WI38 (cell line): Measurements from ENCODE around the gene SPAG6.
"Not testable (repeated sequence)": the region's sequence is repeated elsewhere in the genome, so short reads cannot be mapped to it uniquely, and the experiment has no call there.

Experiments
- H3K4me3 ChIP-seq: 2 replicates; pipeline ENCODE4 v1.5.1; 2011; ENCODE audit warnings: low read depth, mild to moderate bottlenecking, control low read depth, low read length
- TF ChIP-seq, protein P1 (sequence below): IDR thresholded peaks from 2 replicates; pipeline ENCODE4 v1.5.1; 2012; ENCODE audit warnings: low read depth, mild to moderate bottlenecking, control low read depth, low read length

The SPAG6 gene

DNA sequence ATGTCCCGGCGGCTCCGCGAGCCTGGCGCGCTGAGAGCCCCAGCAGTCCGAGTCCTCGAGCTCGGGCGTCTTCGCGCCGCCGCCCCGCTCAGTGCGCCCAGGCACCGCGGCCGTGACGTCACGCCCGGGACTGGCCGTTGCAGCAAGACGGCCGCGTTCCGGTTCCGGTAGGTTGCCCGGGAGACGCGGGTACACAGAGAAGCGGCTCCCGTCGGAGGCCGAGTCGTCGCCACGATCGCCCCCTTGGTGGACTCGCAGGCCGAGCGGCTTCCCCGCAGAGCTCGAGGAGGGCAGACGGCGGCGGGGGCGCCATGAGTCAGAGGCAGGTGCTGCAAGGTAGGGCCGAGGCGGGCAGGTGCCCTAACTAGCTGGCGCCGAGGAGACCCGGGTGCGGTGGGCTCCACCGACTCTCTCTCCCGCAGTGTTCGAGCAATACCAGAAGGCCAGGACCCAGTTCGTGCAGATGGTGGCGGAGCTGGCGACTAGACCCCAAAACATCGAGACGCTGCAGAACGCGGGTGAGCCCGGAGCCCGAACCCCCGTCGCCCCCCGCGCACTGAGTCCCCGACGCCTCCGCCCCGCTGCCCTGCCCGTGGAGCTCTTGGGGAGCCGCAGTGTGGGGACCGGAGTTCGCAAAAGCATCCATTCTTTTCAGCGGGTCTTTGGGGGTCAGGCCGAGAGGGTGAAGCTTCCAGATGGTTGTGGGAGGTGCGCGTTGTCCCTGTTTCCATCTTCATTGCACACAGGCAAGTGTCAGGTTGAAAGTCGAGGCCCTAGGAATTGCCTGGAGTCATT lies at the start of gene SPAG6:
SPAG6 (plus strand) TSS at position 196 of the 795 bp plus-strand sequence; CDS start at position 312, 116 bp downstream.
- H3K4me3 ChIP-seq, result no peak within 1 kb of the TSS
- TF ChIP-seq, protein P1, sequence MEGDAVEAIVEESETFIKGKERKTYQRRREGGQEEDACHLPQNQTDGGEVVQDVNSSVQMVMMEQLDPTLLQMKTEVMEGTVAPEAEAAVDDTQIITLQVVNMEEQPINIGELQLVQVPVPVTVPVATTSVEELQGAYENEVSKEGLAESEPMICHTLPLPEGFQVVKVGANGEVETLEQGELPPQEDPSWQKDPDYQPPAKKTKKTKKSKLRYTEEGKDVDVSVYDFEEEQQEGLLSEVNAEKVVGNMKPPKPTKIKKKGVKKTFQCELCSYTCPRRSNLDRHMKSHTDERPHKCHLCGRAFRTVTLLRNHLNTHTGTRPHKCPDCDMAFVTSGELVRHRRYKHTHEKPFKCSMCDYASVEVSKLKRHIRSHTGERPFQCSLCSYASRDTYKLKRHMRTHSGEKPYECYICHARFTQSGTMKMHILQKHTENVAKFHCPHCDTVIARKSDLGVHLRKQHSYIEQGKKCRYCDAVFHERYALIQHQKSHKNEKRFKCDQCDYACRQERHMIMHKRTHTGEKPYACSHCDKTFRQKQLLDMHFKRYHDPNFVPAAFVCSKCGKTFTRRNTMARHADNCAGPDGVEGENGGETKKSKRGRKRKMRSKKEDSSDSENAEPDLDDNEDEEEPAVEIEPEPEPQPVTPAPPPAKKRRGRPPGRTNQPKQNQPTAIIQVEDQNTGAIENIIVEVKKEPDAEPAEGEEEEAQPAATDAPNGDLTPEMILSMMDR, result no peak

DNA sequence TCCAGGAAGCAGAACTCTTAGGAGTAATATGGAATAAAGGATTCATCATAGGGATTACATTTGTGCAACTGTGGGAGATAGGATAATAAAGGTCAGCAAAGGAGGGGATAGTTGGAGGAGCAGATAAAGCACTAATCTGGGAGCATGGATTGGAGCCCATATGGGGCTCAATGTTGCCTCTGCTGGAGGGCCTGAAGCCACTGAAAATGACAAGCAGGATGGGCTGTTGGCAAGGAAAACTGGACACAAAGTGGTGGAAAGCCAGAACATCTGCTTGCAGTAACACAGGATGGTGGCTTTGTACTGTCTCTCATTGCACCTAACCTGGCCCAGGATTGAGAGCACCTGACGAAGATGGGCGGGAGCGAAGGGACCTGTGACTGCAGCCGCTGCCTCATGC lies 44.1 kb upstream of the SPAG6 start:
- H3K4me3 ChIP-seq, result no peak overlapping the region
- TF ChIP-seq, protein P1, result no peak

DNA sequence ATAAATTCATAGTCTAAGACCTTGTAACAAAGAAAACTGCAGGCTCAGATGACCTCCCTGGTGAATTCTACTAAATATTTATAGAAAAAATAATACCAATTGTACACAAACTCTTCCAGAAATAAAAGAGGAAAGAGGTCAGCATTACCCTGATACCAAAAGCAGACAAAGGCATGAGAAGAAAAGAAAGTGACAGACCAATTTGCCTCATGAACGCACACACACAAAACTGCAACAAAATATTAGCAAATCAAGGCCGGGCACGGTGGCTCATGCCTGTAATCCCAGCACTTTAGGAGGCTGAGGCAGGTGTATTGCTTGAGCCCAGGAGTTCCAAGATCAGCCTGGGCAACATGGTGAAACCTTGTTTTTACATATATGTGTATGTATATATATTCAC lies 41.8 kb upstream of the SPAG6 start:
- TF ChIP-seq, protein P1, result no peak
- no peak overlapping the region for H3K4me3 ChIP-seq

DNA sequence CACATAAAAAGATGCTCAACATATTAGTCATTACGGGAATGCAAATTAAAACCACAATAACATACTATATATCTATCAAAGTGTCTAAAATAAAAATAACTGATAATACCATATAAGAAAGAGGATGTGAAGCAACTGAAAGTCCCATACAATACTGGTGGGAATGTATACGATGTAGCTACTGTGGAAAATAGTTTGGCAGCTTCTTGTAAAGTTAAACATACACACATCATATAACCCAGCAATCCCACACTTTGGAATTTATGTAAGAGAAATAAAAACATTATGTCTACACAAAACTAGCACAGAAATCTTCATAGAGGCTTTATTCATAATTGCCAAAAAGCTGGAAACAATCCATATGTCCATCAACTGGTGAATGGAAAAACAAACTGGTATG lies 39.6 kb upstream of the SPAG6 start:
- no peak overlapping the region for H3K4me3 ChIP-seq
- TF ChIP-seq, protein P1, result no peak

DNA sequence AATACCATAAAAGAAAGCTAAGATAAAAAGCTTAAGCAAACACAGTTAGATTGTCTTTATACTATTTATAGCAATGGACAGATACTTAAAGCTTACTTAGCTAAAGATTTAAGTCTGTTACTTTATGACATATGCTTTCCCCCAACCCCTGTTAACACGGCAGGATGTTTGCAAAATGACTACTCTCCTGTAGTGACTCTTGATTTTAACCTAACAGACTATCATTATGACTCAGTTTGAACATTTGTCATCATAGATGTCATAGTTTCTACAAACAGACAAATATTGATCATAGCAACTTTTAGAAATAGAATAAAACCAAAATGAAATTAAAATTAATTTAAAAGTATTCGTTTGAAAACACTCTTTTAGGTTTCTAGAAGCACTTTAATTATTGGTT lies 36.9 kb upstream of the SPAG6 start:
- H3K4me3 ChIP-seq, result no peak overlapping the region
- TF ChIP-seq, protein P1, result no peak

DNA sequence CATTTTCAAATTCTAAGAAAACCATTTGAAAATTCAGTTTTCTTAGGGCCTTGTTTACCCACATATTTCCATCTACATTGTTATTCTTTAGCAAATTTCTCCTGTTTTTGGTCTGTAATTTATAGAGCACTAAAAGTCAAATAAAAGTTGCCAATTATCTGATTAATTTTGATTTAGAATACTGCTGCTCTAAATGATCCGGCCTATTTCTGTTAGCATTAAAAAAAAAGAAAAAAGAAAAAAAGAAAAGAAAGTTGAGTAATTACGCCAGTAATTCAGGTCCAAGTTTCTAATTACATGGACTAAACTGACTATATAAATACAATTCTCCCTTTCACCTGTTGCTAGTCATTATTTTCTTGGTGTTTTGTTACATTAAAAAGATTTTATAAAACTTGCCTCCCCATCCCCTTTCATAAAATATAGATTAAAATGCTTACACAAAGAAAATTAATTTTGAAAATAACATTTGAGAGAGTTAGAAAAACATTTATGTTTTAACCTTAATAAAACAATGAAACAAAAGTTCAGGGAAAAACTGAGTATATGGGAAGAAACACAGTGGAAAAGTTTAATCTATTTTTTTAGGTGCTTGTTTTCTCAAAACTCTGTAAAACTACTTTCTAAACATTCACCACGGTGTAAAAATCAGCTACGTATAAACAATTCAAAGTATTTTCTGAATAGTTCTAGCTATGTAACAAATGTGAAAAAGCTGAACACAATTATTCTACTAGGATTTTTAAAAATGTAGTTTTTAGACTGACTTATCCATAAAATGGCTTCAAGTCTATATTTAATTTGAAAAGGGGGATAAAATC lies 35.9 kb upstream of the SPAG6 start:
- TF ChIP-seq, protein P1, result no peak
- no peak overlapping the region for H3K4me3 ChIP-seq

DNA sequence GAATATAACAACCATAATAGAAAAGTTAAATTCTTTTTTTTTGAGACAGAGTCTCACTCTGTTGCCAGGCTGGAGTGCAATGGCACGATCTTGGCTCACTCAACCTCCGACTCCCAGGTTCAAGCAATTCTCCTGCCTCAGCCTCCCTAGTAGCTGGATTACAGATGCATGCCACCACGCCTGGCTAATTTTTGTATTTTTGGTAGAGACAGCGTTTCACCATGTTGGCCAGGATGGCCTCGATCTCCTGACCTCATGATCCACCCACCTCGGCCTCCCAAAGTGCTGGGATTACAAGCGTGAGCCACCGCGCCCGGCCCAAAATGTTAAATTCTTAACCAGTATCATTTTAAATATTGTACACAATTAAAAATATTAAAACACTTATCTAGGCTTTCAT lies 35.3 kb upstream of the SPAG6 start:
- not testable (repeated sequence) for H3K4me3 ChIP-seq
